ENCODE results near the gene FBLN2. TPM values are rescaled to one million over a fixed set of nuclear protein-coding genes. Genes with fewer than 3 reads are reported as not detected.

The FBLN2 gene
- total and polyA plus RNA-seq, 4 donors: 1.3 to 9.1 (median 4.3) TPM

- H3K27ac ChIP-seq (ENCODE audit: low read depth in 1 of 2, low read length in 2 of 2): no peak overlapping the region
- no peaks in the 10 kb centered on the region for H3K36me3 ChIP-seq (ENCODE audit: control insufficient read depth in 4 of 4, insufficient read depth in 3 of 4, low read depth in 1 of 4, low read length in 3 of 4)
- H3K4me3 ChIP-seq (ENCODE audit: low read depth in 1 of 3, low read length in 3 of 3): no peak overlapping the region
- no peak for DNase-seq (ENCODE audit: low spot score)
- TF ChIP-seq SP1 (IDR thresholded peaks at IDR 0.05) (no peak), EGR1 (IDR thresholded peaks at IDR 0.05; ENCODE audit: low read depth in 2 of 2) (no peak), TAF1 (conservative IDR thresholded peaks at IDR 0.05) (no peak), GABPA (IDR thresholded peaks at IDR 0.05 in 1 of 2, conservative IDR thresholded peaks at IDR 0.05 in 1 of 2) (no peak), YY1 (IDR thresholded peaks at IDR 0.05) (no peak), FOXA2 (IDR thresholded peaks at IDR 0.05) (no peak), REST (IDR thresholded peaks at IDR 0.05) (no peak), NR2F2 (IDR thresholded peaks at IDR 0.05) (no peak), JUND (IDR thresholded peaks at IDR 0.05) (no peak), RXRA (IDR thresholded peaks at IDR 0.05) (no peak)
- TF ChIP-seq, protein P1, sequence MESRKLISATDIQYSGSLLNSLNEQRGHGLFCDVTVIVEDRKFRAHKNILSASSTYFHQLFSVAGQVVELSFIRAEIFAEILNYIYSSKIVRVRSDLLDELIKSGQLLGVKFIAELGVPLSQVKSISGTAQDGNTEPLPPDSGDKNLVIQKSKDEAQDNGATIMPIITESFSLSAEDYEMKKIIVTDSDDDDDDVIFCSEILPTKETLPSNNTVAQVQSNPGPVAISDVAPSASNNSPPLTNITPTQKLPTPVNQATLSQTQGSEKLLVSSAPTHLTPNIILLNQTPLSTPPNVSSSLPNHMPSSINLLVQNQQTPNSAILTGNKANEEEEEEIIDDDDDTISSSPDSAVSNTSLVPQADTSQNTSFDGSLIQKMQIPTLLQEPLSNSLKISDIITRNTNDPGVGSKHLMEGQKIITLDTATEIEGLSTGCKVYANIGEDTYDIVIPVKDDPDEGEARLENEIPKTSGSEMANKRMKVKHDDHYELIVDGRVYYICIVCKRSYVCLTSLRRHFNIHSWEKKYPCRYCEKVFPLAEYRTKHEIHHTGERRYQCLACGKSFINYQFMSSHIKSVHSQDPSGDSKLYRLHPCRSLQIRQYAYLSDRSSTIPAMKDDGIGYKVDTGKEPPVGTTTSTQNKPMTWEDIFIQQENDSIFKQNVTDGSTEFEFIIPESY (IDR thresholded peaks at IDR 0.05): no peak
- TF ChIP-seq, protein P2, sequence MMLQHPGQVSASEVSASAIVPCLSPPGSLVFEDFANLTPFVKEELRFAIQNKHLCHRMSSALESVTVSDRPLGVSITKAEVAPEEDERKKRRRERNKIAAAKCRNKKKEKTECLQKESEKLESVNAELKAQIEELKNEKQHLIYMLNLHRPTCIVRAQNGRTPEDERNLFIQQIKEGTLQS (IDR thresholded peaks at IDR 0.05): no peak
- TF ChIP-seq, protein P3, sequence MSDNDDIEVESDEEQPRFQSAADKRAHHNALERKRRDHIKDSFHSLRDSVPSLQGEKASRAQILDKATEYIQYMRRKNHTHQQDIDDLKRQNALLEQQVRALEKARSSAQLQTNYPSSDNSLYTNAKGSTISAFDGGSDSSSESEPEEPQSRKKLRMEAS (IDR thresholded peaks at IDR 0.05): no peak
- no peaks in the 10 kb centered on the region for H3K9me3 ChIP-seq (ENCODE audit: control insufficient read depth in 4 of 4, low read length in 3 of 4)
- H3K27me3 ChIP-seq (ENCODE audit: control insufficient read depth in 4 of 4, insufficient read depth in 4 of 4, low read length in 3 of 4): peaks cover 0 to 2% (median 0%) of the 10 kb centered on the region in 4 donors
- WGBS: 92% methylated on average over 3 of the region's 3 CpGs
- no peaks in the 10 kb centered on the region for H3K4me1 ChIP-seq (ENCODE audit: control insufficient read depth in 4 of 4, insufficient read depth in 4 of 4, low read length in 3 of 4)
- no peak overlapping the region for H3K9ac ChIP-seq (ENCODE audit: low read depth in 1 of 2, low read length in 2 of 2)
These were observed 38.5 kb downstream of the FBLN2 start for GRCh38 chr3:13587442-13587841.

DNA sequence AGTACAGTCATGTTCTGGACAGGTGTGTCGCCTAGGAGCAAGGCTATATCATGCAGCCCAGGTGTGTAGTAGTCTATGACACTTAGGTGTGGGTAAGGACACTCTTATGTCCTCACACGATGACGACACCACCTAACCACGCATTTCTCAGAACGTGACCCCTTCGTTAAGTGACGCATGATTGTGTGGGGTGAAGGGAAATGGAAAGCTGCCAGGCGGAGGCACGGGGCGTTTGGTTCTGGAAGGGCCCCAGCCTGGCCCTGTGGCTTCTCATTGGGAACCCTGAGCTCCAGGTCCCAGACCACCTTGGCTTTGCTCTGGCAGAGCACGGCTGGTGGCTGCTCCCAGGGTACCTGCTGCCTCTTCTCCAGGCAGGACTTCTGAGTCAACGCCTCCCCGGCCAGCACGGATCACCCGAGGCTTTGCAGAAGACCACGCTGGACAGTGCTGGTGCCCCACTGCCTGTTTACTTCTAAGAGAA lies 39.3 kb downstream of the FBLN2 start:
- Histone ChIP-seq H3K27ac (ENCODE audit: low read depth in 1 of 2, low read length in 2 of 2) (no peak overlapping the region), H3K27me3 (ENCODE audit: control insufficient read depth in 4 of 4, insufficient read depth in 4 of 4, low read length in 3 of 4) (peaks cover 0 to under 1% (median 0%) of the 10 kb centered on the region in 4 donors), H3K9me3 (ENCODE audit: control insufficient read depth in 4 of 4, low read length in 3 of 4) (no peaks in the 10 kb centered on the region), H3K9ac (ENCODE audit: low read depth in 1 of 2, low read length in 2 of 2) (no peak overlapping the region), H3K36me3 (ENCODE audit: control insufficient read depth in 4 of 4, insufficient read depth in 3 of 4, low read depth in 1 of 4, low read length in 3 of 4) (no peaks in the 10 kb centered on the region), H3K4me1 (ENCODE audit: control insufficient read depth in 4 of 4, insufficient read depth in 4 of 4, low read length in 3 of 4) (no peaks in the 10 kb centered on the region), H3K4me3 (ENCODE audit: low read depth in 1 of 3, low read length in 3 of 3) (no peak overlapping the region)
- no peak for DNase-seq (ENCODE audit: low spot score)
- no peak for TF ChIP-seq FOXA1 (IDR thresholded peaks at IDR 0.05)
- no peak for TF ChIP-seq HNF4G (IDR thresholded peaks at IDR 0.05)
- TF ChIP-seq YY1 (IDR thresholded peaks at IDR 0.05): no peak
- TF ChIP-seq NR2F2 (IDR thresholded peaks at IDR 0.05): no peak
- TF ChIP-seq SP1 (IDR thresholded peaks at IDR 0.05): no peak
- 88% methylated on average over 16 of the region's 16 CpGs for WGBS
